H1 (cell line): ENCODE results near the gene DCUN1D3. TPM values are rescaled to one million over a fixed set of nuclear protein-coding genes. Genes with fewer than 3 reads are reported as not detected.

ENCODE experiments used
- CHD1 ChIP-seq: IDR thresholded peaks from 2 replicates; pipeline ENCODE4 v1.6.1; 2012; ENCODE audit warnings: low read depth, low read length, improper control_type of control experiment
- CHD2 ChIP-seq: IDR thresholded peaks from 2 replicates; pipeline ENCODE4 v1.6.1; 2012; ENCODE audit warnings: low read length, improper control_type of control experiment
- EGR1 ChIP-seq: IDR thresholded peaks from 2 replicates; pipeline ENCODE4 v1.6.1; 2011; ENCODE audit warnings: low read depth, low read length, borderline replicate concordance
- EZH2 ChIP-seq: fragments of 200-600 bp; sonication (generic); IDR thresholded peaks from 2 replicates; pipeline ENCODE4 v1.7.1; 2012; ENCODE audit warnings: low read depth, mild to moderate bottlenecking, moderate library complexity, low read length, inconsistent platforms; ENCODE audit not compliant: severe bottlenecking
- POLR2A ChIP-seq, 2 experiments: IDR thresholded peaks; 1 replicate in 1 of 2; 2 replicates in 1 of 2; pipeline ENCODE4 v1.6.1; 2011; ENCODE audit warnings: low read depth in 2 of 2, low read length in 2 of 2, mild to moderate bottlenecking in 2 of 2; ENCODE audit errors: control extremely low read depth in 1 of 2
- SAP30 ChIP-seq: fragments of 300-600 bp; sonication (generic); IDR thresholded peaks from 2 replicates; pipeline ENCODE4 v1.7.1; 2012; ENCODE audit warnings: low read length, moderate library complexity, mild to moderate bottlenecking, inconsistent platforms; ENCODE audit not compliant: insufficient read depth, insufficient replicate concordance
- SP1 ChIP-seq: IDR thresholded peaks from 2 replicates; pipeline ENCODE4 v1.6.1; 2011; ENCODE audit warnings: low read depth, low read length
- SP4 ChIP-seq: IDR thresholded peaks from 2 replicates; pipeline ENCODE4 v1.6.1; 2012; ENCODE audit warnings: low read length, inconsistent platforms
- SRF ChIP-seq: IDR thresholded peaks from 2 replicates; pipeline ENCODE4 v1.6.1; 2011; ENCODE audit warnings: mild to moderate bottlenecking, low read depth, low read length, moderate library complexity
- TAF1 ChIP-seq: IDR thresholded peaks from 2 replicates; pipeline ENCODE4 v1.6.1; 2011; ENCODE audit warnings: mild to moderate bottlenecking, low read depth, low read length
- TBP ChIP-seq: IDR thresholded peaks from 2 replicates; pipeline ENCODE4 v1.6.1; 2011; ENCODE audit warnings: low read depth, low read length, improper control_type of control experiment
- YY1 ChIP-seq: IDR thresholded peaks from 2 replicates; pipeline ENCODE4 v1.6.1; 2011; ENCODE audit warnings: low read depth, mild to moderate bottlenecking, low read length
- ZNF274 ChIP-seq: IDR thresholded peaks from 2 replicates; pipeline ENCODE4 v1.7.0; 2012; ENCODE audit warnings: low read length, borderline replicate concordance; ENCODE audit errors: extremely low read depth
- polyA plus RNA-seq, 7 experiments: library from polyadenylated mRNA; depleted of rRNA in 3 of 7; stranded (reverse) in 5 of 7; unstranded in 2 of 7; fragments of >200 nt in 5 of 7; fragments of 200-250 nt in 2 of 7; gene quantifications; 1 replicate in 5 of 7; 2 replicates in 1 of 7; 4 replicates in 1 of 7; pipeline versions ENCODE4 v1.2.1 to v1.2.3, GENCODE V29; 2011 to 2013; ENCODE audit warnings: missing spikeins in 2 of 7, mixed read lengths in 2 of 7
- total RNA-seq: library from RNA; stranded (reverse); fragmentation: NEBNext Ultra II Directional; extraction: Animal tissue kit (Norgen Biotek cat#: 25700); gene quantifications from 2 replicates; pipeline ENCODE4 v1.2.1, GENCODE V29; 2021
- TF ChIP-seq, protein P1 (sequence below): IDR thresholded peaks from 2 replicates; pipeline ENCODE4 v1.6.1; 2012; ENCODE audit warnings: inconsistent platforms
- TF ChIP-seq, protein P2 (sequence below): IDR thresholded peaks from 2 replicates; pipeline ENCODE4 v1.6.1; 2012; ENCODE audit warnings: inconsistent platforms

The DCUN1D3 gene
- total and polyA plus RNA-seq, 2 of the 8 experiments (the other 6 are each of a cell fraction or from before 2014, with no cell fraction given): 3.5 to 18.2 TPM

DNA sequence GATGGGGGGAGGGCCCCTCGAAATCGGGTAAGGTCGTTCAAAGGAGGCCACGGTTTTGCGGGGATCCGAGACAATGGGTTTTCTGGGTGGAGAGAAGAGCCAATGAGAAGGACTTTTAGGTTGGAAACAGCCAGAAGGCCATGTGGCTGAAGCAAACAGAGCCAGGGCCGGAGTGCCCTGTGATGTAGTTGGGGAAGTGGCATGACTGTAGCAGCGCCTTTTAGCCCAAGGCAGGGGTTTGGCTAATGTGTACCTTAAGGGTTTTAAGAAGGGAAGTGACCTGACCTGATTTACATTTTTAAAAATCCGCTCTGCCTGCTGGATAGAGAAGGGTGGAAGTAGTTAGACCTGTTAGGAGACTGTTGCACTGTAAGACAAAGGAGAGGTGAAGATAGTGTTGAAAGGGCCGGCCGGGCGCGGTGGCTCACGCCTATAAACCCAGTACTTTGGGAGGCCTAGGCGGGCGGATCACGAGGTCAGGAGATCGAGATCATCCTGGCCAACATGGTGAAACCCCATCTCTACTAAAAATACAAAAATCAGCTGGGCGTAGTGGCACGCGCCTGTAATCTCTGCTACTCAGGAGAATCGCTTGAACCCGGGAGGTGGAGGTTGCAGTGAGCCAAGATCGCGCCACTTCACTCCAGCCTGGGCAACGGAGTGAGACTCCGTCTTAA is 1.4 kb upstream of the DCUN1D3 start (continued):
- TF ChIP-seq, protein P1, sequence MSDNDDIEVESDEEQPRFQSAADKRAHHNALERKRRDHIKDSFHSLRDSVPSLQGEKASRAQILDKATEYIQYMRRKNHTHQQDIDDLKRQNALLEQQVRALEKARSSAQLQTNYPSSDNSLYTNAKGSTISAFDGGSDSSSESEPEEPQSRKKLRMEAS: 0 out of 2 replicates have a peak, but pooled peaks have one; percentile 48
- TF ChIP-seq EGR1 (no peak), SP1 (no peak), ZNF274 (no peak), TBP (0 out of 2 replicates have a peak, but pooled peaks have one; percentile 28), SRF (no peak), CHD1 (no peak), EZH2 (no peak), SP4 (no peak), CHD2 (no peak), SAP30 (no peak), YY1 (no peak), TAF1 (peak; percentile 67; the same call in 1 of the 2 replicates), POLR2A (IDR thresholded peaks at IDR 0.05; ENCODE audit: control extremely low read depth in 1 of 2, low read depth in 2 of 2, low read length in 2 of 2) (peak; percentile 26 to 43; a peak in 2 of 3 replicates)
- TF ChIP-seq, protein P2, sequence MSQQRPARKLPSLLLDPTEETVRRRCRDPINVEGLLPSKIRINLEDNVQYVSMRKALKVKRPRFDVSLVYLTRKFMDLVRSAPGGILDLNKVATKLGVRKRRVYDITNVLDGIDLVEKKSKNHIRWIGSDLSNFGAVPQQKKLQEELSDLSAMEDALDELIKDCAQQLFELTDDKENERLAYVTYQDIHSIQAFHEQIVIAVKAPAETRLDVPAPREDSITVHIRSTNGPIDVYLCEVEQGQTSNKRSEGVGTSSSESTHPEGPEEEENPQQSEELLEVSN: peak; percentile 27; the same call in 1 of the 2 replicates
